T-helper 2 cell treated with Interferon-gamma antibody and Interleukin-4, amounts not matched to agents 100 ng/mL and 5 ng/mL, for 36 hours (primary cell): Measurements from ENCODE around the gene VSTM2A. TPM values are rescaled to one million over a fixed set of nuclear protein-coding genes. Genes with fewer than 3 reads are reported as not detected.

Source experiments
- intact Hi-C: fragments of 100-400 bp; cut with micrococcal nuclease; formaldehyde crosslinking; loops from one replicate; pipeline ENCODE4 v1.15.1; 2023
- total RNA-seq: library from RNA; stranded (reverse); gene quantifications from 2 replicates; pipeline ENCODE4 v1.2.3, GENCODE V29; 2022

The VSTM2A gene
- total RNA-seq, 1 donor from 2014 or later: not detected

- intact Hi-C loops: no loop called here
Observed at GRCh38 chr7:54615537-54615936, 73.4 kb downstream of the VSTM2A start.

Other genes with a start within 250 kb of the VSTM2A start
- gene SEC61G, start 216.8 kb downstream of the VSTM2A start, total RNA-seq: 157 and 159 TPM in 2 replicates